Neutrophil (primary cell): ENCODE results near the gene GMDS.

Experiments used
- H3K27ac ChIP-seq: fragments of 200-600 bp; sonication (generic); 2 replicates; pipeline ENCODE4 v1.5.1; 2016; ENCODE audit warnings: mild to moderate bottlenecking, moderate library complexity
- H3K27me3 ChIP-seq: fragments of 200-600 bp; sonication (generic); 2 replicates; pipeline ENCODE4 v1.6.0; 2016; ENCODE audit warnings: mild to moderate bottlenecking
- H3K36me3 ChIP-seq: fragments of 200-600 bp; sonication (generic); 2 replicates; pipeline ENCODE4 v1.5.1; 2017
- H3K4me1 ChIP-seq, 2 experiments: fragments of 200-600 bp in 1 of 2; sonication (generic) in 1 of 2; 1 replicate in 1 of 2; 2 replicates in 1 of 2; pipeline versions ENCODE4 v1.5.1 to v1.6.1; 2013 to 2016; ENCODE audit warnings: low read depth in 1 of 2, low read length in 1 of 2, mild to moderate bottlenecking in 1 of 2, moderate library complexity in 1 of 2; ENCODE audit not compliant: control insufficient read depth in 1 of 2, insufficient read depth in 1 of 2
- H3K4me3 ChIP-seq, 2 experiments: fragments of 200-600 bp in 1 of 2; sonication (generic) in 1 of 2; 1 replicate in 1 of 2; 2 replicates in 1 of 2; pipeline ENCODE4 v1.5.1; 2013 to 2016; ENCODE audit warnings: low read depth in 1 of 2, low read length in 1 of 2, mild to moderate bottlenecking in 1 of 2, moderate library complexity in 1 of 2
- H3K9me3 ChIP-seq: fragments of 200-600 bp; sonication (generic); 2 replicates; pipeline ENCODE4 v1.5.1; 2016
- TF ChIP-seq, protein P1 (sequence below): fragments of 200-600 bp; sonication (generic); IDR thresholded peaks from 2 replicates; pipeline ENCODE4 v1.5.1; 2016; ENCODE audit warnings: antibody characterized with exemption

The GMDS gene

GRCh38 chr6:1598886-1599285, 646.5 kb downstream of the GMDS start:
- Histone ChIP-seq H3K4me1 (peaks cover 5 to 6% of the 10 kb centered on the region in 2 experiments), H3K27me3 (peaks cover 100% of the 10 kb centered on the region), H3K36me3 (no peaks in the 10 kb centered on the region), H3K4me3 (no peak overlapping the region), H3K27ac (no peak overlapping the region), H3K9me3 (no peaks in the 10 kb centered on the region)
- TF ChIP-seq, protein P1, sequence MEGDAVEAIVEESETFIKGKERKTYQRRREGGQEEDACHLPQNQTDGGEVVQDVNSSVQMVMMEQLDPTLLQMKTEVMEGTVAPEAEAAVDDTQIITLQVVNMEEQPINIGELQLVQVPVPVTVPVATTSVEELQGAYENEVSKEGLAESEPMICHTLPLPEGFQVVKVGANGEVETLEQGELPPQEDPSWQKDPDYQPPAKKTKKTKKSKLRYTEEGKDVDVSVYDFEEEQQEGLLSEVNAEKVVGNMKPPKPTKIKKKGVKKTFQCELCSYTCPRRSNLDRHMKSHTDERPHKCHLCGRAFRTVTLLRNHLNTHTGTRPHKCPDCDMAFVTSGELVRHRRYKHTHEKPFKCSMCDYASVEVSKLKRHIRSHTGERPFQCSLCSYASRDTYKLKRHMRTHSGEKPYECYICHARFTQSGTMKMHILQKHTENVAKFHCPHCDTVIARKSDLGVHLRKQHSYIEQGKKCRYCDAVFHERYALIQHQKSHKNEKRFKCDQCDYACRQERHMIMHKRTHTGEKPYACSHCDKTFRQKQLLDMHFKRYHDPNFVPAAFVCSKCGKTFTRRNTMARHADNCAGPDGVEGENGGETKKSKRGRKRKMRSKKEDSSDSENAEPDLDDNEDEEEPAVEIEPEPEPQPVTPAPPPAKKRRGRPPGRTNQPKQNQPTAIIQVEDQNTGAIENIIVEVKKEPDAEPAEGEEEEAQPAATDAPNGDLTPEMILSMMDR, result no peak

DNA sequence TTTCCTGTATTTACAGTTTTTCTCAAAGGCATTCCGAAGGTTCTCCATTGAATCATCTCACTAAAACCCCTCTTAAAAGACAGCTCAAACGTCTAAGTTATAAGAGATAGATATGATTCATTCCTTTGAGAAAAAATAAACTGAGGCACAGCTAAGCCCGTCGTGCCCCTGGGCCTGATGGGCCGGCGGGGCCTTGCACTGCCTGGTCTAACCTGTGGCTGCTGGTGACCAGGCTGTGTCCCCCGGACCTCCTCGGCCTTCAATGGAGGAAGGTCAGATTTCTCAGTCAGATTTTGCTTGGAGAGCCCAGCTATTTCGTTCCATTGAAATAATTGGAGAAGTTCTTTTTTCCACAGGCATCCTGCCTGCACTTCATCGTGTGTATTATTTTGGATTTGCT, 647.0 kb downstream of the GMDS start:
- TF ChIP-seq, protein P1, result no peak
- Histone ChIP-seq H3K27ac (no peak overlapping the region), H3K4me1 (peaks cover 5 to 6% of the 10 kb centered on the region in 2 experiments), H3K4me3 (no peak overlapping the region), H3K9me3 (no peaks in the 10 kb centered on the region), H3K27me3 (peaks cover 100% of the 10 kb centered on the region), H3K36me3 (no peaks in the 10 kb centered on the region)

- Histone ChIP-seq H3K27ac (no peak overlapping the region), H3K4me1 (peaks cover 5 to 6% of the 10 kb centered on the region in 2 experiments), H3K27me3 (peaks cover 100% of the 10 kb centered on the region), H3K4me3 (no peak overlapping the region), H3K9me3 (no peaks in the 10 kb centered on the region), H3K36me3 (no peaks in the 10 kb centered on the region)
- TF ChIP-seq, protein P1, result no peak
Measured at GRCh38 chr6:1597924-1598323, 647.5 kb downstream of the GMDS start.

- TF ChIP-seq, protein P1, result no peak
- Histone ChIP-seq H3K27me3 (peaks cover 100% of the 10 kb centered on the region), H3K27ac (no peak overlapping the region)
Measured at GRCh38 chr6:1597121-1597744, 648.2 kb downstream of the GMDS start.

DNA sequence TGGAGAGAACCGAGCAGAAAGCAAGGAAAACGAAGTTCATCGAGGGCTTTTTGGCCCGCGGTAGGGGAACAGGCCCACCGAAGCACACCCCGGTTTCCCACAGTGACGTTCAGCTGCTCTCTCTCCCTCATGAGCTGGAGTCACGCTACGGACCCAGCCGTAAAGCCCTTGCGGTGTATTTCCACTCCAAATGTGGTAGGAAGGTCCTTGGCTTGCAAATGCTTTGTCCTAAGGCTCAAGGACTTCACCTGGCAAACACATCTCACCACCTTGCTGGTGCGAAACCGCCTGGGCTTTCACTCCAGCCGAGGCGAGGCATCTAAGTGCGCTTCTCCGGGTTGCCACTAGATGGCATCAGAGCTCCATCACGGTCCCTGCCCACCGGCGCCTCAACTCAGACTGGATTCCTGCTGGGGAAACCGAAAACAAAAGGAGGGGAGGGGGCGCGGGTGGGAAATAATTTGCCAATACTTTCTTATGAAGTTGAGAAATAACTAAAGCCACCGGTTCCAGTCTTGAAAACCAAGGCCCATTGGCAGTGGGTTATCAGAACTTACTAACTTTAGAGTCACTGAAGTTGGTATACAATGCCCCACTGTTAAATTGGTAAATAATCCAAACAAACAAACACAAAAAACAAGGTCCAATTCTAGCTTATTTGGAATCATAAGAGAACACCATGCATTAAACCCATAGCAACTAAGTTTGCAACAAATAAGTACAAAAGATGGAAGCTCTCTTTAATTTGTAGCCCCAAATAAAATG, 649.1 kb downstream of the GMDS start:
- TF ChIP-seq, protein P1, result peak; percentile 91
- no peak overlapping the region for H3K27ac ChIP-seq
- no peak overlapping the region for H3K4me3 ChIP-seq
- peaks cover 5 to 6% of the 10 kb centered on the region in 2 experiments for H3K4me1 ChIP-seq
- H3K36me3 ChIP-seq, result no peaks in the 10 kb centered on the region
- H3K9me3 ChIP-seq, result no peaks in the 10 kb centered on the region
- H3K27me3 ChIP-seq, result peaks cover 100% of the 10 kb centered on the region

More at GRCh38 chr6:1597121-1597744, 648.2 kb downstream of the GMDS start:
- Histone ChIP-seq H3K36me3 (no peaks in the 10 kb centered on the region), H3K4me1 (peaks cover 5 to 6% of the 10 kb centered on the region in 2 experiments), H3K9me3 (no peaks in the 10 kb centered on the region), H3K4me3 (no peak overlapping the region)
